ENCODE results near the gene NELFE.
"Not testable (repeated sequence)": the region's sequence is repeated elsewhere in the genome, so short reads cannot be mapped to it uniquely, and the experiment has no call there.

The NELFE gene

DNA sequence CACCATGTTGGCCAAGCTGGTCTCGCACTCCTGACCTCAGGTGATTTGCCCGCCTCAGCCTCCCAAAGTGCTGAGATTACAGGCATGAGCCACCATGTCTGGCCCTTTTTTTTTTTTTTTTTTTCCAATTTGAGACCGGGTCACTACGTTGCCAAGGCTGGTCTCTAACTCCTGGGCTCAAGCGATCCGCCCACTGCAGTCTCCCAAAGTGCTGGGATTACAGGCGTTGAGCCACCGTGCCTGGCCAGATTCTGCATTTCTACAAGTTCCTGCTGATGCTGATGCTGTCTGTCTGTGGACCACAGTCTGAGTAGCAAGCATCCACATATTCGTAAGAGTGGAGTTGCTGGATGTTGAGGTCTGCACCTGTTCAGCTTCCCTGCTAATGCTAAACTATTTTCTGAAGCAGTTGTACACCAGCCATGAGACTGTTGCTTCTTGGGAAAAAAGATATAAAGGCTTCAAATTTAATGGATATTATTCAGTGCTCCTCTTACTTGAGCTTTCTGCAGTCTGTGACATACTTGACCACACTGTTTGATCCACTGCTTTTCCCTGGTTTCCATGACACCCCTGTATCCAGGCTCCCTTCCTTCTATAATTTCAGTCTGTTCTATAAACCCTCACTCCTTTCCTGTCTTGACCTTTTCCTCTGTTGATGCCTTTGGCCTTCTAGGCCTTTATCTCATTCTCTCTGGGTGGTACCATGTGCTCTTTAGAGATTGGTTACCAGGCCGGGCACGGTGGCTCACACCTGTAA lies 46.8 kb downstream of the NELFE start:
- DNase-seq = no peak

DNA sequence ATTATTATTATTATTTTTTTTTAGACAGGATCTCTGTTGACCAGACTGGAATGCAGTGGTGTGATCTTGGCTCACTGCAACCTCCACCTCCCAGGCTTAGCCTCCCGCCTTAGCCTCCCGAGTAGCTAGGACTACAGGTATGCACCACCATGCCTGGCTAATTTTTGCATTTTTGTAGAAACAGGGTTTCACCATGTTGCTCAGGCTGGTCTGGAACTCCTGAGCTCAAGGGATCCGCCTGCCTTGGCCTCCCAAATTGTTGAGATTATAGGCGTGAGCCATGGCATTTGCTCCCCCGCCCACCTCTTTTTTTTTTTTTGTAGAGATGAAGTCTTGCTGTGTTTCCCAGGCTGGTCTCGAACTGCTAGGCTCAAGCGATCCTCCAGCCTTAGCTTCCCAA lies 49.5 kb downstream of the NELFE start:
- DNase-seq = not testable (repeated sequence)

DNA sequence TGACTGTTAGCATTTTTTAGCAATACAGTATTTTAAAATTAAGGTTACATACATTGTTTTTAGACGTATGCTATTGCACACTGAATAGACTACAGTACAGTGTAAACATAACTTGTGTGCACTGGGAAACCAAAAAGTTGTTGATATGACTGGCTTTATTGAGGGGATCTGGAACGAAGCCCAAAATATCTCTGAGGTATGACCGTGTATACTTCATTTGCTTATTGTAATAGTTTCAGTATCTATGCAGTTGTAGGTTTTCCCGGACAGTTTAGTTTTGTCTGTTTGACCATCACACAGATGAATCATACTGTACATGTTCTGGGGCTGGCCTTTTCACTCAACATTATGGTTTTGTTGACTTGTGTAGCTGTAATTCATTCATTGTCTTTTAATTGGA lies 50.0 kb downstream of the NELFE start:
- DNase-seq = no peak

DNA sequence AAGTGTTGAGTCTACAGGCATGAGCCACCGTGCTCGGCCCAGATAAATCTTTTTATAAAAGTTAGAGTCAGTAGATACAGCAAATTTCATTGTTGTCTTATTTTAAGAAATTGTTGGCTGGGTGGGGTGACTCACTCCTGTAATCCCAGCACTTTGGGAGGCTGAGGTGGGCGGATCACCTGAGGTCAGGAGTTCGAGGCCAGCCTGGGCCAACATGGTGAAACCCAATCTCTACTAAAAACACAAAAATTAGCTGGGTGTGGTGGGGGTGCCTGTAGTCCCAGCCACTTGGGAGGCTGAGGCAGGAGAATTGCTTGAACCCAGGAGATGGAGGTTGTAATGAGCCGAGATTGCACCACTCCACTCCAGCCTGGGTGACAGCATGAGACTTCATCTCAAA lies 50.5 kb downstream of the NELFE start:
- not testable (repeated sequence) for DNase-seq

DNA sequence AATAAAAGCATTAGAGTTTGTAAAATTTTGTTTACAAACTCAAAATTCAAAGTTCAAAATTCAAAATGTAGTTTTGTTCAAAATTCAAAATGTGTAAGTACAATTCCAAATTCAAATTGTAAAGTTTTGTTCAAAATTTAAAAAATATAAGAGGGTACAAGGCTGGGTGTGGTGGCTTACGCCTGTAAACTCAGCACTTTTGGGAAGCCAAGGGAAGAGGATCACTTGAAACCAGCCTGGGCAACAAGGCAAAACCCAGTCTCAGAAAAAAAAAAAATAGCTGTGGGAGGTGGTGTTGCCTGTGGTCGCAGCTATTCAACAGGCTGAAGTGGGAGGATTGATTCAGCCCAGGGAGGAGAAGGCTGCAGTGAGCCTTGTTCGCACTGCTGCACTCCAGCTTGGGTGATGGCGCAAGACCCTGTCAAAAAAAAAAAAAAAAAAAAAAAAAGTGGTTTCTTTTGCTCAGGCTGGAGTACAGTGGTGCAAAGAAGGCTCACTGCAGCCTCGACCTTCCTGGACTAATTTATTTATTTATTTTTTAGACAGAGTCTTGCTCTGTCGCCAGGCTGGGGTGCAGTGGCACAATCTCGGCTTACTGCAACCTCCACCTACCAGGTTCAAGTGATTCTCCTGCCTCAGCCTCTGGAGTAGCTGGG lies 51.5 kb downstream of the NELFE start:
- DNase-seq = peak; percentile 57

DNA sequence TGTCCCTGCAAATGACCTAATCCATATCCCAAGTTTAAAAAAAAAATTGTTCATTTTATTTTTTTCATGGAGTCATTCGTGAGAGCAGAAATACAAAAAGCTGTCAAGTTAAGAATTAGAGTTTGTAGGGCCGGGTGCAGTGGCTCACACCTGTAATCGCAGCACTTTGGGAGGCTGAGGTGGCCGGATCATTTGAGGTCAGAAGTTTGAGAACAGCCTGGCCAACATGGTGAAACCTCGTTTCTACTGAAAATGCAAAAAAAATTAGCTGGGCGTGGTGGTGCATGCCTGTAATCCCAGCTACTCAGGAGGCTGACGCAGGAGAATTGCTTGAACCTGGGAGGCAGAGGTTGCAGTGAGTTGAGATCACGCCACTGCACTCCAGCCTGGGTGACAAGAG lies 52.0 kb downstream of the NELFE start:
- not testable (repeated sequence) for DNase-seq

DNA sequence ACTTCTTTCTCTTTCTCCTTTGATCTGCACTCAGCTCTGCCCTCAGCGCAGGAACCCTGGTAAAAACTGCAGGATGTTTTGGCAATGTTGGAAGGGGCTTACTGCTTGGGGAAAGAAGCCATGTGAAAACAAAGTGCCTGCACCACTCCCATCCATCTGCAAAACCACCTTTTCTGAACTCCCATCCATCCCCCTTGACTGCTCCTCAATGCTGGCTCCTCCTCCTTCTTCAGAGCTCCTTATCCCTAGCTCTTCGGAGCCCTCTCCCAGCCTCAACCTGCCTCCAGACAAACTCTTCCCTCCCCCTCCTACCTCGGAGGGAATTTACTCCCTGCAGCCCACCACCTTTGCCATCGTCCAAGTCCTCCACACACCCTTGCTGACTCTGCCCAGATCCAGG lies 52.6 kb downstream of the NELFE start:
- DNase-seq = no peak

DNA sequence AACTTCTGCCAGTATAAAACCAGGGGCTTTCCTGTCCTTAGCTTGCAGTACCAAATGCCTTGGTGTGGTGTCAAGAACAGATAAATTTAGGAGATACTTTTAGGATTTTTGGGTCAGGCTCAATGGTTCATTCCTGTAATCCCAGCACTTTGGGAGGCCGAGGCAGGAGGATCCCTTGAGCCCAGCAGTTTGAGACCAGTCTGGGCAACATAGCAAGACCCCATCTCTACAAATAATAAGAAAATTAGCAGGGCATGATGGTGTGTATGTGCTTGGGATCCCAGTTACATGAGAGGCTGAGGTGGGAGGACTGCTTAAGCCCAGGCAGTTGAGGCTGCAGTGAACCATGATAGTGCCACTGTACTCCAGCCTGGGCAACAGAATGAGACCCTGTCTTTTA lies 53.7 kb downstream of the NELFE start:
- DNase-seq = no peak

DNA sequence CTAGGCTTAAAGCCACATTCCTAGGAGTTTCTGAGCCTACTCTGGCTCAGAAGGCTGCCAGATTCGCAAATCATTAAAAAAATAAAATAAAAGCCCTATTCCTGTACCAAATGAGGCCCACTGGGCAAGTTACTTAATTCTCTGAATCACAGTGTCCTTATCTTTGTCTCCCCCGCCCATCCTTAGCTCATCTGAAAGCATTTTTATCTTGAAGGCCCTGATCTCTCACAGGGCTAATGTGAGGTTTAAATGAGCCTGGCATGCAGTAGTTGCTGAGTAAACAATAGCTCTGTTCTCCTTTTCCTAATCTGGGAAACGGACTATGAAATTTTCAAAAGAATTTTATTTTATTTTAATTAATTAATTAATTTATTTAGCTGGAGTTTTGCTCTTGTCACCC lies 54.8 kb downstream of the NELFE start:
- DNase-seq = no peak

All from SIG-M5 (cell line).